Activated T-helper 17 cell treated with anti-CD3 and anti-CD28 coated beads, Interleukin-2, amount 50 U/mL, for 72 hours (primary cell): ENCODE measurements around the gene FCRLA. TPM values are rescaled to one million over a fixed set of nuclear protein-coding genes. Genes with fewer than 3 reads are reported as not detected.
"Not testable (repeated sequence)": the region's sequence is repeated elsewhere in the genome, so short reads cannot be mapped to it uniquely, and the experiment has no call there.

Source experiments
- ATAC-seq: fragments of 150-1000 bp; cut with Tn5 transposase; replicated peaks from 2 replicates; pipeline ENCODE4 v1.10.0; 2021; ENCODE audit warnings: mild to moderate bottlenecking, moderate library complexity
- H3K27ac Mint-ChIP-seq: one replicate; pipeline ENCODE4 v1.8.0; 2022; ENCODE audit warnings: mixed read lengths
- H3K27me3 Mint-ChIP-seq: one replicate; pipeline ENCODE4 v1.8.0; 2022; ENCODE audit warnings: mixed read lengths
- H3K36me3 Mint-ChIP-seq: one replicate; pipeline ENCODE4 v1.8.0; 2022; ENCODE audit warnings: low read depth, mild to moderate bottlenecking, mixed read lengths
- H3K4me1 Mint-ChIP-seq: one replicate; pipeline ENCODE4 v1.8.0; 2022; ENCODE audit warnings: mixed read lengths
- H3K4me3 Mint-ChIP-seq: one replicate; pipeline ENCODE4 v1.8.0; 2022; ENCODE audit warnings: mild to moderate bottlenecking, mixed read lengths
- H3K9me3 Mint-ChIP-seq: one replicate; pipeline ENCODE4 v1.8.0; 2022; ENCODE audit warnings: mixed read lengths
- total RNA-seq, 2 donors: library from RNA; stranded (reverse); gene quantifications; one replicate each; pipeline ENCODE4 v1.2.3, GENCODE V29; 2022

FCRLA gene
- total RNA-seq, 2 donors from 2014 or later, result not detected

DNA sequence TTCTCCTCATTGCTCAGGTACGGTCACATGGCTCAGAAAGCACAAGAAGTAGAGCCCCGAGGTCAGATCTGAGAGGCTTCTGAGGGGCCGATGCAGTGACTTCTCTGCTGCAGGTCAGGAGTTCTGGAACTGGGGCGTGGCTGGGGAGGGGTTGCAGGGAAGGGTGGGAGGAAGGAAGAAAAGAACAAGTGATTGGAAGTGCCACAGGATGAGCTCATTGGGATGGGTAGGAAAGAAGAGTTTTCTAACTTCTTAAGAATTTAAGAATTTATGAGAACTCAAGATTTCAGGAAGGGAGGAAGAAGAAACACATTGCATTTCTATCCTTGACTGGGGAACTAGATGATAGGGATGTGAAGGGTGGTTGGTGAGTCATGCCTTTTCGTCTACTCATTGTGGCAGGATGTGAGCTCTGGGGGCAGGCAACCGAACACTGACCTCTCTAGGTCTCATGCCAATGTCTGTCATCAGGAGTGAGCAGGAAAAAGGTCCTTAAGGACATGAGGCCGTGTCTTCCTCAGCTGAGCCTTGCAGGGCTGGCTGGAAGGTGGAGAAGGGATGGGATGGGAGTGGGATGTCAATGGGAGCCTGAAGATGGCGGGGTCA lies 14.8 kb downstream of the FCRLA start:
- Mint-ChIP-seq H3K4me3 (no peak overlapping the region), H3K36me3 (no peaks in the 10 kb centered on the region), H3K27ac (no peak overlapping the region), H3K9me3 (no peaks in the 10 kb centered on the region), H3K27me3 (peaks cover 16% of the 10 kb centered on the region), H3K4me1 (peaks cover 18% of the 10 kb centered on the region)
- peak; percentile 68 for ATAC-seq

DNA sequence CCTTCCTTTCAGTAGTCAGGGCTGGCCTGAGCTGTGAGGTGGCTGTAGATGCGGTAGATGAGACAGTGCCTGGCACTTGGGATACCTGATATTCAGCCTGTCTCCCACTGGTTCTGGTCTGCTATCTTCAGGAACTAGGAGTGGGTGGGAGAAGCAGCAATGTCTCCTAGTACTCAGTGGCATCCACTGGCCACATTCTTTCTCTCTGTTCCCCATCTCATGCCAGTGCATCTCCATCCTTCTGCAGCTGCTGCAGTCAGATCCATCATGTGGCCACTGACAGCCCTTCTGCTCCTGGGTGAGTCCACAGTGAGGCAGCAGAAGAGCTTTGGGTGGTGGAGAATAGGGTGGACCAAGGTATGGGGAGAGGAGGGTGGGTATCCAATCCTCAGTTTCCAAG lies 15.4 kb downstream of the FCRLA start:
- H3K27ac Mint-ChIP-seq, result no peak overlapping the region
- H3K36me3 Mint-ChIP-seq, result no peaks in the 10 kb centered on the region
- ATAC-seq, result no peak
- peaks cover 18% of the 10 kb centered on the region for H3K4me1 Mint-ChIP-seq
- peaks cover 16% of the 10 kb centered on the region for H3K27me3 Mint-ChIP-seq
- H3K9me3 Mint-ChIP-seq, result no peaks in the 10 kb centered on the region
- no peak overlapping the region for H3K4me3 Mint-ChIP-seq

DNA sequence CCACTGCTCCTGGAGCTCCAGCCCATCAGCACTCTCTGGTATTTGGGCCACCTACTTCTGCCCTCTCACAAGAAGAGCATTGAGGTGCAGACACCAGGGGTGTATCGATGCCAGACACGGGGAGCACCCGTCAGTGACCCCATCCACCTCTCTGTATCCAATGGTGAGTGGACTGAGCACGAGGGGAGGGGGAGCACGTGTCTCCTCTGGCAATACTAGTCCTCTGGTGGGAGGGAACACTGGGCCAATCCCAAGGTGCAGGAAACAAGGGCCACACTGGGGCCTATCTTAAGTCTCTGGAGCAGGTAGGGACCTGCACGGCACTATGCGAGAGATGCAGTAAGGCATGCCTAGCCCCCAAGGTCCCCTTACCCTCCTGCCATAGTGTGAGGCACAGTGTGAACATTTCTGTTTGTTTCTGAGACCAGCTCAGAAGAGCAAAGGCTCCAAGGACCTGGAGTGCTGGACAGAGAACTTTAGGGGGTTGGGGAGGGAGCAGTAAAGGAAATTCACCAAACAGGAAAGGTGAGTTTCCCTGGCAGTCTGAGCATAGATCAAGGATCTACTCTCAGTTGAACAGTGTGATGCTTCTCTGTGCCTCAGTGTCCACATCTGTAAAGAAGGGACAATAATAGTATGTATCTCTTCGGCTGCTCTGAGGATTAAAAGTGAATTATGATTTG lies 16.6 kb downstream of the FCRLA start:
- no peaks in the 10 kb centered on the region for H3K9me3 Mint-ChIP-seq
- peaks cover 16% of the 10 kb centered on the region for H3K27me3 Mint-ChIP-seq
- H3K4me1 Mint-ChIP-seq, result peaks cover 22% of the 10 kb centered on the region

DNA sequence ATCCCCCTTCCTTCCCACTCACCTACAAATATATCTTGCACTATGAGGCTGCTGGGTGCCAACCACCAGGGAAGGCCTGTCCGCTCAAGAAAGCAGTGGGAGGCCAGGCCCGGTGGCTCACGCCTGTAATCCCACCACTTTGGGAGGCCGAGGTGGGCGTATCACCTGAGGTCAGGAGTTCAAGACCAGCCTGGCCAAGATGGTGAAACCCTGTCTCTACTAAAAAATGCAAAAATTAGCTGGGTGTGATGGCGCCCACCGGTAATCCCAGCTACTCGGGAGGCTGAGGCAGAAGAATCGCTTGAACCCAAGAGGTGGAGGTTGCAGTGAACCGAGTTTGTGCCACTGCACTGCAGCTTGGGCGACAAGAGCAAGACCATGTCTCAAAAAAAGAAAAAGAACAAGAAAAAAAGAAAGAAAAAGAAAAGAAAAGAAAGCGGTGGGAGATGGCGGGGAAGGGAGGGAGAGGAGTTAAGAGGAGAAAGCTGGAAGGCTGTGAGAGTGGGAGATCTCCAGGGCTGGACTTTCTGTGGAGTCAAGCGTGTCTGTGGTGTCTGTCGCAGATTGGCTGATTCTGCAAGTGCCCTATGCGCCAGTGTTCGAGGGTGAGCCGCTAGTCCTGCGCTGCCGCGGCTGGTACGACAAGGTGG lies 18.4 kb downstream of the FCRLA start:
- Mint-ChIP-seq H3K27me3 (peaks cover 20% of the 10 kb centered on the region), H3K4me1 (peaks cover 33% of the 10 kb centered on the region)
- ATAC-seq, result not testable (repeated sequence)

More for the DNA sequence above, 16.6 kb downstream of the FCRLA start:
- ATAC-seq, result no peak
- Mint-ChIP-seq H3K4me3 (no peak overlapping the region), H3K36me3 (no peaks in the 10 kb centered on the region), H3K27ac (no peak overlapping the region)

DNA sequence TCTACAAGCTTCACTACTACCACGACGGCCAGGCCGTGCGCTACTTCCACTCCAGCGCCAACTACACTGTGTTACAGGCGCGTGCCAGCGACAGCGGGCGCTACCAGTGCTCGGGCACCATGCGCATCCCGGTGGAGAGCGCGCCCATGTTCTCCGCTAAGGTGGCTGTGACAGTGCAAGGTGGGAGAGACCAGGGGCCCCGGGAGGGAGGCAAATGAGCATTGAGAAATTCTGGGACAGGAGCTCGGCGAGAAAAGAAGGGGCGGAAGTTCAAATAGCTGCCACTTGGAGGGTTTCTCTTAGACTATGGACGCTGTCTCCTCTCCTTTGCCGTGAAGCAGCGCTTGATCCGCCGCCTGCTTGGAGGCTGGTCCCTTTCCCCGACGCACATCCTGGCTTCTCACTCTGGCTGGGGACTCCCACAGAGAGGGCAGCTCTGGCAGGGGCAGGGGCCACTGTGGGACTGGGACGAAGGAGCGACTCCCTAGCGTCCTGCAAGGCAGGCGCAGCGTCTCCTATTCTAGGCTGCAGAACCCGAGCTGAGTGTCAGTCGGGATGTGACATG lies 19.0 kb downstream of the FCRLA start:
- H3K4me1 Mint-ChIP-seq, result peaks cover 34% of the 10 kb centered on the region
- H3K9me3 Mint-ChIP-seq, result no peaks in the 10 kb centered on the region
- no peaks in the 10 kb centered on the region for H3K36me3 Mint-ChIP-seq
- H3K27ac Mint-ChIP-seq, result no peak overlapping the region
- ATAC-seq, result no peak
- peaks cover 20% of the 10 kb centered on the region for H3K27me3 Mint-ChIP-seq
- peak overlapping the region; percentile 85 for H3K4me3 Mint-ChIP-seq

More for the DNA sequence above, 18.4 kb downstream of the FCRLA start:
- not testable (repeated sequence) for H3K9me3 Mint-ChIP-seq, H3K27ac Mint-ChIP-seq, H3K36me3 Mint-ChIP-seq
- peak overlapping the region; percentile 85 for H3K4me3 Mint-ChIP-seq

DNA sequence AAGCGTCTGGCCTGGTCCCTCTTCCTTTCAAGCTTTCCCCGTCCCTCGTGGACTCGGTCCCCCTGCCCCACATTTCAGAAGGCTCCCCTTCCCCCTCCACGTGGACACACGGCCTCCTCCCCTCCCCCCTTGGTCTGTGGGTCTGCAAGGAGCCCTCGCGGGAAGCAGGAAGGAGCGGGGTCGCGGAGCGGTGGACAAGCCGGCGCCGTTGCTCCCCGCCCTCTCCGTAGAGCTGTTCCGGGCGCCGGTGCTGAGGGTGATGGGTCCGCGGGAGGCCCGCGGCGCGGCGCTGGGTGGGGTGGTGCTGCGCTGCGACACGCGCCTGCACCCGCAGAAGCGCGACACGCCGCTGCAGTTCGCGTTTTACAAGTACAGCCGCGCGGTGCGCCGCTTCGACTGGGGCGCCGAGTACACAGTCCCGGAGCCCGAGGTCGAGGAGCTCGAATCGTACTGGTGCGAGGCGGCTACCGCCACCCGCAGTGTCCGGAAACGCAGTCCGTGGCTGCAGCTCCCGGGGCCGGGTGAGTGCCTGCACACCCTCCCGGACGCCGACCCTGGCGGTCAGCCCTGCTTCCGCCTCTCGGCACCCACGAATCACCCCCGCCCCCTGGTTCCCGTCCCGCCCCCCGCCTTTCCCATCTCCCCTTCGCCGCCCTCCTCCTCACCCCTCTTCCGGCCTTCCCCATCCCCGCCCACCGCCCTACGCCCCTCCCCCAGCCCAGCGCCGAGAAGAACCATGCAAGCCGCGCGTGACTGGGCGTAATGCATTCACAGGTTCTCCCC lies 19.6 kb downstream of the FCRLA start:
- Mint-ChIP-seq H3K36me3 (no peaks in the 10 kb centered on the region), H3K9me3 (no peaks in the 10 kb centered on the region), H3K4me1 (peaks cover 34% of the 10 kb centered on the region), H3K4me3 (peak overlapping the region; percentile 85), H3K27ac (no peak overlapping the region), H3K27me3 (peaks cover 20% of the 10 kb centered on the region)
- ATAC-seq, result peak; percentile 41

DNA sequence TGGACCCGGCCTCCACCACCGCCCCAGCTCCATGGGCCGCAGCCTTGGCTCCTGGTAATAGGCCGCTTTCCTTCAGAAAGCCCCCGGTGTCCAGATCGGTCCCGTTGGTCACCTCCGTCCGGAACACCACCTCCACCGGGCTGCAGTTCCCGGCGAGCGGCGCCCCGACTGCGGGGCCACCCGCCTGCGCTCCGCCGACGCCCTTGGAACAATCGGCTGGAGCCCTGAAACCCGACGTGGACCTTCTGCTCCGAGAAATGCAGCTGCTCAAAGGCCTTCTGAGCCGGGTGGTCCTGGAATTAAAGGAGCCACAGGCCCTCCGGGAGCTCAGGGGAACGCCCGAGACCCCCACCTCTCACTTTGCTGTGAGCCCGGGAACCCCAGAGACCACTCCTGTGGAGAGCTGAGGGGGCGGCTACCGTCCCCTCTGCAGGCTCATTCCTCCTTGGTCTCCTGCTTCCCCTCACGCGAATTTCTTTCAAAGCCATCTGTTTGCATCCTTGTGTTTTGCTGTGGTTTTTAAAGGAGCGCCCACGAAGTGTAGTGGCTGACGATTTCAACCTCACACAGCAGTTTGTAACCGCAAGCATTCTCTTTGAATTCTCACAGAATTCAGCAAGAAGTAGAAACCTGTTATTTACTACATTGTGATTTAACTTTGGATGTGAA lies 20.4 kb downstream of the FCRLA start:
- peaks cover 28% of the 10 kb centered on the region for H3K4me1 Mint-ChIP-seq
- peak; percentile 38 for ATAC-seq
- no peaks in the 10 kb centered on the region for H3K9me3 Mint-ChIP-seq
- peaks cover 17% of the 10 kb centered on the region for H3K27me3 Mint-ChIP-seq
- H3K36me3 Mint-ChIP-seq, result no peaks in the 10 kb centered on the region
- peak overlapping the region; percentile 78 for H3K27ac Mint-ChIP-seq
- H3K4me3 Mint-ChIP-seq, result peak overlapping the region; percentile 85

DNA sequence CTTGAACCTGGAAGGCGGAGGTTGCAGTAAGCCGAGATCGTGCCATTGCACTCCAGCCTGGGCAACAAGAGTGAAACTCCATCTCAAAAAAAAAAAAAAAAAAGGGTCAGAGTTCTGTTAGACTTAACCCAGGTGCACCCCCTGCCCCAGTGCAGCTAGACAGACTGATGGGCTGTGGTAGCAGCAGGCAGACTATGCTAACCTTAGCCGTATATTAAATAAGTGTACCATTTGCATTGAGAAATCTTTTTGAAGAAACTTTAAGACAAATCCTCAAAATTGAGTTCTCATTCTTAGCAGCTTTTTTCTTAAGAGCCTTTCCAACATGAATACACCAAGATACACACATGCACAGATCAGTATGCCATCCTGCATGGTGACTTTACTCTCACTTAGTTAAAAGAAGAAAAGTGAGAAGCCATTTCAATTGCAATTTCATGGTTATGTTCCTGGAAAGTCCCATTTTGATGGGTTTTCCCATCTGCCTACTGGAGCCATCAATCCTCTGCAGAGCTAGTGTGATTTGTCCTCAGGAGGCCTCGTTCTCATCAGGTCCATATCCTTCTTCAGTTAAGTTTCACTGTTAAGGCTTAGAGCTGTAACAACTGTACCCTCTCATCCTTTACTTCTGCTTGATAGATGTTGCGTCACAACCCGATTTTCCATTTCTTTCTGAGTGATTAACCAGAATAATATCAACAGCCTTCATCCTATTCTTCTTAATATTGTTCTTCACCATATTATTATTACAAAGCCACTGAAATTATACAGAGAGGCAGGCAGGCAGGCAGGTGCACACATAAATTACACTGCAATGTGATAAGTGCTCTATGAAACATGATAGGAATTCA lies 21.6 kb downstream of the FCRLA start:
- Mint-ChIP-seq H3K4me1 (peaks cover 28% of the 10 kb centered on the region), H3K27ac (no peak overlapping the region), H3K27me3 (peaks cover 22% of the 10 kb centered on the region), H3K4me3 (peak overlapping the region; percentile 30), H3K36me3 (no peaks in the 10 kb centered on the region), H3K9me3 (no peaks in the 10 kb centered on the region)
- no peak for ATAC-seq

DNA sequence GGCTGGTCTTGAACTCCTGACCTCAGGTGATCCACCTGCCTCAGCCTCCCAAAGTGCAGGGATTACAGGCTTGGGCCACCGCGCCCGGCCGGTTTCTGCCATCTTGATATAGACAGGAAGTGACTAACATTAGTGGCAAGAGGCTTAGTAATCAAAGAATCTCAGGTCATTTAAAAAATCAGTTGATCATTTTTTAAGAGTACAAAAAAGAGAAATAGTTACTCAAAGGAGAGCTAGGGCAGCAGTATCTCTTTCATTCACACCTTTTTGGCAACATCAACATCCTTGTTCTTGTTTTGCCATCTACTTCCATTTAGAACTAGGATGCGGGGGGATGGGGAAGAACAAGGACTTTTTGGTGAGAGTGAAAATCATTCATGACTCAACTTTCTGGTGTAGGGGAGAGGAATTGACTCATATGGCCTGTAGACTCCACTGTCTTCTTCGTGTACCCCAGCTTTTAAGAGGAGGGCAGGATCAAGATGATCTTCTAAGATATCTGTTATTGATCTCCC lies 23.1 kb downstream of the FCRLA start:
- Mint-ChIP-seq H3K4me1 (peaks cover 28% of the 10 kb centered on the region), H3K9me3 (no peaks in the 10 kb centered on the region), H3K27ac (peak overlapping the region; percentile 87), H3K4me3 (peak overlapping the region; percentile 63), H3K36me3 (no peaks in the 10 kb centered on the region), H3K27me3 (peaks cover 15% of the 10 kb centered on the region)
- peak; percentile 81 for ATAC-seq

DNA sequence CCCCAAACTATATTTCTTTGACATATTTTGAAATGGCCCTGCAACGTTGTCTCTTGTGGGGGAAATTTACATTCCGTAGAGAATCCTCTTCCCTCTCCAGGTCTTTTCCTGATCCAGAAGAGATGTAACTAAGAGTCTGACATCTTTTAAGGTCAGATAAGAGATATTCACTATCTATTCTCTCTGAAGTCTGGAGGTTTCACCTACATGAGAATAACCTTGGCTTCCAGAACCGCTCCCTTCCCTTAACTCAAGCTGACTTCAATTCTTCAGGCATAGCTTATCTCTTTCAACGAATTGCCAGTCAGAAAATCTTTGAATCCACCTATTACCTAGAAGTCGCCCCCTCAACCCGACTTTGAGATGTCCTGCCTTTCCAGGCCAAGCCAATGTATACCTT lies 24.2 kb downstream of the FCRLA start:
- Mint-ChIP-seq H3K27ac (no peak overlapping the region), H3K36me3 (no peaks in the 10 kb centered on the region), H3K4me3 (no peak overlapping the region), H3K4me1 (peaks cover 25% of the 10 kb centered on the region), H3K9me3 (no peaks in the 10 kb centered on the region), H3K27me3 (peaks cover 8% of the 10 kb centered on the region)
- ATAC-seq, result no peak

DNA sequence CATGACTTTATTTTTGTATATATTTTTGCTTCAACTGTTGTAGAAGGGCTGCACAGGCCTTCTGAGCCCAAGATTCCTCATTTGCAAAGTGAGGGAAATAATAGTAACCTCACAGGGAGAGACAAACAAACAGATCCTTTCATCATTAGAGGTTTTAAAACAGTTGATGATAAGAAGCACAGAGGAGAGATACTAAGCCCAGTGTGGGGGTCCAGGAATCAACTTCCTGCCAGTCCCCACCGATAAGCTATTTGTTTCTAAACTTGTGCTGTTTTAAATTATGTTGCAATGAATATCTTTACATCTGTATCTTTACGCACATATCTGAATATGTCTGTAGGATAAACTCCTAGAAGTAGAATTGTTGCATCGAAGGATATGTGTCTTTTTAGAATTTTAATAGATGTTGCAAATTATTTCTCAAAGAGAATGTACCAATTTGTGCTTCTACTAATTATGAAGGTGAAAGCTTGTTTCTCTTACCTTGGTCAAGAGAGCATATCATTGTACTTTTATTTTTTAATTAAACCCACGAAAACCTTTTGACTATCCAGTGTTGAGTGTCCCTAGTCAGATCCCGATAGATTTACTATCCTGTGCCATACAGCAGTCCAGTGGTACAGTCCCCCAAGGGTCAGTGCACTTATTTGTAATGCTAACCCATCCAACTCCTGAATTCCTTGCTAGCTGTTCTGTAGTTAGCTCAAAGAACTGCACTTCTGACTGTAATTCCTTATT lies 25.1 kb downstream of the FCRLA start:
- no peaks in the 10 kb centered on the region for H3K36me3 Mint-ChIP-seq
- H3K9me3 Mint-ChIP-seq, result no peaks in the 10 kb centered on the region
- H3K27ac Mint-ChIP-seq, result no peak overlapping the region
- ATAC-seq, result no peak
- H3K4me3 Mint-ChIP-seq, result no peak overlapping the region
- peaks cover 32% of the 10 kb centered on the region for H3K4me1 Mint-ChIP-seq
- peaks cover 8% of the 10 kb centered on the region for H3K27me3 Mint-ChIP-seq

DNA sequence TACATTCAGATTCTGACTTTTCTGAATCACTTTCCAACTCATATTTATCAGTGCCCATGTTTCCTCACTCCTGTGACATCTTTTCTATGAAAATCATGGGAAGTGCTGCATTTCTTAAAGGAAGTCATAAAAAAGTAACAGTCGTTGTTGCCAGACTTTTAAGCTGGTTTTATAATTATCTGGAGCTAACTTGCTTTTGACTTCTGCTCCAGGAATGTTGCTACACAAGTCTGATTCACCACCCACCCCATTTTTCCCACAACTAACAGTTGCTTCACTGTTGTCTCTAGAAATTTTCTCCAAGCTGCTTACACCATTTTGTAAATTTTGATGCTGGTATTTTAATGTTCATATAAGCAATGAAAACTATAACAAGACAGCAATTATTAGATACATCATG lies 26.5 kb downstream of the FCRLA start:
- Mint-ChIP-seq H3K27ac (no peak overlapping the region), H3K36me3 (no peaks in the 10 kb centered on the region), H3K27me3 (peaks cover 8% of the 10 kb centered on the region), H3K4me3 (no peak overlapping the region), H3K9me3 (no peaks in the 10 kb centered on the region), H3K4me1 (peaks cover 27% of the 10 kb centered on the region)
- no peak for ATAC-seq
